Fibroblast of skin of abdomen (primary cell): ENCODE data around the gene GOSR2.
A peak's percentile ranks its signal among the peaks of the same experiment; 100 is the strongest.
"Not testable (repeated sequence)": the region's sequence is repeated elsewhere in the genome, so short reads cannot be mapped to it uniquely, and the experiment has no call there.

ENCODE experiments used
- DNase-seq: peaks from one replicate; pipeline ENCODE4 v3.0.0-alpha.2; 2013

The GOSR2 gene

GRCh38 chr17:46931596-46931995 lies 8.6 kb downstream of the GOSR2 start:
- DNase-seq = no peak

- no peak for DNase-seq
These were observed 12.8 kb downstream of the GOSR2 start for GRCh38 chr17:46935658-46936266.

- peak; percentile 72 for DNase-seq
These were observed 17.9 kb downstream of the GOSR2 start for GRCh38 chr17:46940692-46941404.

- DNase-seq = peak; percentile 72
These were observed 19.7 kb downstream of the GOSR2 start for GRCh38 chr17:46942441-46943217.

- DNase-seq = no peak
These were observed 20.2 kb downstream of the GOSR2 start for GRCh38 chr17:46943218-46943500.

- peak; percentile 32 for DNase-seq
These were observed 20.8 kb downstream of the GOSR2 start for GRCh38 chr17:46943501-46944393.

GRCh38 chr17:46944931-46945330 lies 22.0 kb downstream of the GOSR2 start:
- DNase-seq = no peak

GRCh38 chr17:46947216-46947615 lies 24.3 kb downstream of the GOSR2 start:
- no peak for DNase-seq

- no peak for DNase-seq
These were observed 25.6 kb downstream of the GOSR2 start for GRCh38 chr17:46948544-46948943.

- DNase-seq = no peak
These were observed 26.6 kb downstream of the GOSR2 start for GRCh38 chr17:46949291-46950174.

GRCh38 chr17:46950342-46950996 lies 27.5 kb downstream of the GOSR2 start:
- DNase-seq = no peak

- DNase-seq = no peak
These were observed 28.1 kb downstream of the GOSR2 start for GRCh38 chr17:46950997-46951621.

- DNase-seq = no peak
These were observed 28.7 kb downstream of the GOSR2 start for GRCh38 chr17:46951706-46952105.

GRCh38 chr17:46952115-46952514 lies 29.2 kb downstream of the GOSR2 start:
- no peak for DNase-seq

GRCh38 chr17:46953191-46953590 lies 30.2 kb downstream of the GOSR2 start:
- DNase-seq = not testable (repeated sequence)

- DNase-seq = peak; percentile 31
These were observed 35.2 kb downstream of the GOSR2 start for GRCh38 chr17:46958041-46958591.

GRCh38 chr17:46960152-46960551 lies 37.2 kb downstream of the GOSR2 start:
- DNase-seq = no peak

GRCh38 chr17:46962374-46962790 lies 39.4 kb downstream of the GOSR2 start:
- DNase-seq = peak; percentile 83

- no peak for DNase-seq
These were observed 40.6 kb downstream of the GOSR2 start for GRCh38 chr17:46963571-46963970.
